ENCODE measurements around the gene TSPAN12.

Gene TSPAN12

DNA sequence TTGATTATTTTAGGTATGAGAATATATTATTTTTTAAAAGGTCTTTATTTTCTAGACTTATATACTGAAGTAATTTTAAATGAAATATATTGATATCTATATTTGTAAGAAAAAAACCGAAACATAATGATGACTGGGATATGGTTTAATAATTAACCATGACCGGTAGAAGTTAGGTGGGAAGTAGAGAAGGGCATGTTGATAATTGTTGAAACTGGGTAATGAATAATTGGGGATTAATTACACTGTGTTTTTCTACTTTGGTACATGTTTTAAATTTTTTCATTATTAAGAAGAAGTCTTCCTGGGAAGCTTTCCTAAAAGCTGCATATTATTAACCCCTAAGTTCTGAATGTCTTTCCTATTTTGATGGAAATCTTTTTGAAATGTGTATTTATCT is 16.3 kb downstream of the TSPAN12 start:
- DNase-seq: no peak

DNA sequence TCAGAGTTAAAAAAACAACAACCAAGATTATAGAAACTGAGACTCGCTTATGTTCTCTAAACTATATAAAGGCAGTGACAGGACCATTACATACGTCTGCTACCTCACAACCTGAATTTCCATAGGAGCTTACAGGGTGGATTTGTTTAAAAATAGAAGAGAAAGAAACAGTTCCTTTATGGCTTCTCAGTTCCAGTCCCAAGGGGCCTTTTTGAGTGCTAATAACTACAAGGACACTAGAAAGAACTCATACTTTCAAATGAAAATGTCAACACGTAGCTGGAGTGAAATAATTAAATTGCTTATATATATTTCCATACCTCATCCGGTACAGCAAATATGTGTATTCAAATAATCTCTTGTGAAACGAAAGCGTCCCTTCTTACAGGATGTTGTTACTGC is 19.7 kb downstream of the TSPAN12 start:
- no peak for DNase-seq

DNA sequence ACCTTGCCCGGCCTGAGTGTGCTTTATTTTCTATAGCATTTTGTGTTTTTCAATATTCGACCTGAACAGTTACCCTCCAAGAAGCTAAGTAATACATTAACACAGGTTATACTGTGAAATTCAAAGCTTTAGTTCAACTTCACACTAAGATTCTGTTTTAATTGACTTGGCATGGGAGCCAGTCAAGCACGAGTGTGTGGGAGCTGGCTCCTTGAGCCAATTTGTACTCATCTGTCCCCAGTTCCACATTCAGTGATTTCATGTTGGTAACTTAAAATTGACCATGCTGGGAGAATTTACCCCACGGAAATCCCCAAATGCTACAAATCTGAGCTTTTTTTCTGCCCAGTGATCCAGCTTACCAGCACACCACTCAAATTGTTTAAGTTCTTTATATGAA is 20.3 kb downstream of the TSPAN12 start:
- DNase-seq: no peak

DNA sequence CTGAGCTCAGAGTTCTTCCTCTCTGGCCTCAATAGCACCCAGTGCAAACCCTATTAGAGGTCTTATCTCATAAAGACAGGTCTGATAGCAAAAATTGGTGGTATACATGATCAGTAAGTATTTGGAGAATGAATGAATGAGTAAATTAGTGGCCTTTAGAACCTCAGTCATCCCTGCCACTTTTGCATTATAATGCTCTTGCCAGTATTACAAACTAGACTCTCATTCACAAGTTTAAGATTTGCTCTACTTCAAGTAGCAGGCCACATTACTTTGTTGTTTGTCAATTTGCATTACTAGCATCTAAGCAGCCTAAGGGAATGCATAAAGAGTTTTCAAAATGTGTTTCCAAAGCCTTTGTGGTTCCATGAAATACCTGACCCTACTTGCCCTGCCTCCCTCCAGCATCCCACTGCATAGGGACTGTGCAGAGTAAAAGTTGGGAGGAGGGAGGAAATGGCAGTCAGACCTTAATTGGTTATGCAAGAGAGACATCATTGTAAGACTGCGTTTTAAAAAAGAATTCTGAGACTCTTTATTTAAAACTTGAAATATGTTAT is 21.3 kb downstream of the TSPAN12 start:
- no peak for DNase-seq

DNA sequence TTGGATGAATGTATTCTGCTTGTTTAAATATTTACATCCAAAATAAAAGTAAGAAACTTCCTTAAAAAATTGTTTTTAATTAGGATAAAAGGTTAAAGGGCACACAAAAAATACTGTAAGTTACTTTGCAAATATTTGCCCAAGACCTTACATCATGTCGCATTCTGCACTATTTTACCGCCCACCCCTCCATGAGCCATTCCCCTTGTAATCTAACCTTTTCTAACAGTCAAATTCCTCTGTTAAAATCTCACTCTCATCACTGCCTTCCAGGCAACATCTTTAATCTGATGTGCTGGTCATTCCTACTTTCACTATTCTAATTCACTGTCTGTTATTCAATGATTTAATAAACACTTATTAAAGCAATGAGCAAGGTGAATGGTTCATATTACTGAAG is 23.2 kb downstream of the TSPAN12 start:
- DNase-seq: no peak

DNA sequence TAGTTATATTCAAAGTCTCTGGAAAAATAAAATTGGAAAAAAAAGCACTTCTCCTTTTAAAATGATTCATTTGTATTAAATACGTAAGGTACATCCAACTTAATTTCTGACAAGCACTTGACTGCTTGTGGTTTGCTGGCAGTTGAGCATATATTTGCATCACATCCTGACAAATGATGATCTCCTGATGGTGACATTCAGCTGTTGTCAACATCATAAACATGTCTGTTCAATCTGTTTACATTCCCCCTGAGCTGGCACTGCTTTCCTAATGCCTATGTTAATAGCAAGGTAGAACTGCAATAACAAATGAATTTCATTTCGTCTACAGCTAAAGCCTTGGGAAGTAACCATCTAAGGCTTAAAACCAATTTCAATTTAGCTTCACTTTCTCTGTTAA is 24.4 kb downstream of the TSPAN12 start:
- DNase-seq: peak; percentile 61

DNA sequence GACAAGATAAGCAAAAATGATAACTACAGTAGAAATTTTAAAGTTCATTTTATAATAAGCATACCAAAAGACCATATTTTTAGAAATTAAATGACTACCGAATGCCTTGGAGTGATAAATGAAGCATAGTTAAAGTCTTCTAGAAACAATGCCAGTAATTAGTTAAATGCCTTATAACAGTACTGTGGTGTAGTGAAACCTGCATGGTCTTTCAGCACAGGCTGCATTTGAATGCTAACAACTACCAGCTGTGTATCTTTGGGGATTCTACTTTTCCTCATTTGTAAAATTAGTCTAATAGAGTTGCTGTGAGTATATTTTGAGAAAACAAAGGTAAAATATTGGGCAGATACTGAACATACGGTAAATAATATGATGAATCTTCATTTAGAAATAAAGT is 25.1 kb downstream of the TSPAN12 start:
- no peak for DNase-seq

DNA sequence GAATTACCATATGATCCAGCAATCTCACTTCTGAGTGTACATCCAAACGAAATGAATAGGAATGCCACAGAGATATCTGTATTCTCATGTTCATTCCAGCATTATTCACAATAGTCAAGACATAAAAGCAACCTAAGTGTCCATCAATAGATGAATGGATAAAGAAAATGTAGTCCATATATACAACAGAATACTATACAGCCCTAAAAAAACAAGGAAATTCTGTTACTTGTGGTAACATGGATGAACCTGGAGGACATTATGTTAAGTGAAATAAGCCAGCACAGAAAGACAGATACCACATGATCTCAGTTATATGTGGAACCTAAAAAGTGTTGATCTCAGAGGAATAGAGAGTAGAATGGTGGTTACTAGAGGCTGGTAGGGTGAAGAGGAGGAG is 26.7 kb downstream of the TSPAN12 start:
- DNase-seq: no peak

DNA sequence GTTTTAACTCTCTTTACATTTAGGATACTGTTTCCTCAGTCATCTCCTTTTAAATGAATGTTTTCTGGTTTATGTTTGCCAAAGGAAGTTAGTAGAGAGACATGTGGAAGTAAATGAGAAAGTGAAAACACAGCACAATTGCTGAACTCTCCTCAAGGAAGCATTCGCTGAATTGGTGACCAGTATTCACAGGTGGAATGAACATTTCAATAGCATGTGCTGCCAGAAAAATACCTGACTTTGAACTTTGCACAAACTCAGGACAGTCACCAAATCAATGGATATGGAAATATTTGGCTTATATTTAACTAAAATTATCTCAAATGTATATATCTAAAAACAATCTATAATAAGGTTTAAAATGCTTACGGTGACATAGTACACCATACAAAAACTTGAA is 28.5 kb downstream of the TSPAN12 start:
- DNase-seq: no peak

DNA sequence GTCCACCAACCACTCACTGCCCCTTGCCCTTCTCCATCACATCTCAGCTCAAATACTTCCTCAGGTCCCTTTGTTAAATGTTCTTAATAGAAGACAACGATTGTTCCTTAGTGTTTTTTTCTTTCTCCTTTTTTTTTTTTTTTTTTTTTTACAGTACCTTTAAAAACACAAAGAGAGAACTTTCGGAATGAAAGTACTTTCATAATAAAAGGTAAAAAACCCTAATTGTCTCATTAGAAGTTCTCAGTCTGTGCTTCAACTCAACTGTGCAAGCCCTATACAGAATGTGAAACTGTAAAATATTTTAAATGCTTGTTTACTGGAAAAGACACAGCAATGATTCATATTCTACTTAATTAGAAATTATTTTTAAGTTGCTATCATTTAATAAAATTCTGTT is 29.4 kb downstream of the TSPAN12 start:
- DNase-seq: no peak

DNA sequence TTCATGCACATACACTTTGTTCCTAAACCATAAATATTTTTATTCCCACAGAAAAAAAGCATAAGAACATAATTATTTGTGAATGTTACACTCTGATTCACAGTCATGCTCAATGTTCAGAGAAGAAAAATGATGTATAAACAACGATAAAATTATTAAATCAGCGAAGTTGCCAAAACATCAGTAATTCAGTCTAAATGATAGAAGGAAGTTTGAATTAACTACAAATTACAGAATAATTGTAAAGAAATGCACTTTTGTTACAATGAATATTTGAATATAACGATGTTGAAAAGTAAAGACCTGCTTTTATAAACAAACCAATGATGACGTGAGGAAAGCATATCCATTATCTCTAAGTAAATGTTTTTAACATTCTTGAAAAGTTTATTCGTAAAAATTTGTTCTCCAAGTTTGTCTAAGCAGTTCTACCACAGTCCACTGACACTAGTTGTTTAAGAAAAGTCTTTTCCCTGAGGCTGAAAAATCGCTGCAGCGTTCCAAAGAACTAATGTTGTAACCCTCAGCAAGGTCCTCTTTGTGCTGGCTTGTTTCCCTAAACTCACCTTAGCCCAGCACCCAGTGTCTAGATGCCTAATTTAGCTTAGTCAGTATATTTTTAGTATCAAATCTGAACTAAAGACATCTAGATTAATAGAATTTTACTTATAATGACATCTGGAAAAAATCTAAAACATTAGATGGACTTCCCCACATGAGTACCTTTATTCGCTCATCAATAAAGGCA is 30.4 kb downstream of the TSPAN12 start:
- no peak for DNase-seq

DNA sequence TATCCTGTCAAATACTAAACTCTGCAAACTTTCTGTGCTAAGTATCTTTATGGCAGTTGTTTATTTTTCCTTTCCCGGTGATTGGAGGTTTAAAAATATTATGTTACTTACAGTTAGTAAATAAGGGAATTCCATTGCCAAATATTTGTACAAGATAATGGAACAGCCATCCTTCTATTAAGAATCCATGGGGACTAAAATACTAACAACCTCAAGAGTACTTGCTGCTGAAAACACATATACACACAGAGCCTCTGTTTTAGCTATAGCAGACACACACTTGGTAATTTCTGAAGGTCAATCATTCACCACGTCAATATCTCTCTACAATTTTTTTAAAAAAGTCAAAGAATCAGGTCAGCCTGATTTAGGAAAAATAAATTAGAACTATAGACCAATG is 32.4 kb downstream of the TSPAN12 start:
- DNase-seq: no peak

DNA sequence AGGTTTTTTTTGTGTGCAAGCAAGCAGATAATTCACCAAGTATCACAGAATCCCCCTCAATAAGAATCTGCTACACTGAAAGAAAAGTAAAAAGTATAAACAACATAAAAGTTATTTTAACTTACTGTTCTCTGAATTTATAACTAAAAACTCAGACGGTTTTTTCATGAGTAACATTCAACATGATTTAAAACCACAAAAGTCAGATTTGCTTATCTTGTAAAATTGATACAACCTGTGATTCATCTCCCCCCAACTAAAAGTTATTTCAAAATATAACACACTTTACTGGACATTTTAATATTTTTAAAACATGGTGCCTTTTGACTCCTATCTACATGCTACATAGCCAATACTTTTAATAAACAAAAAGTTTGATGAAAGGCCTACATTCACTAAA is 32.8 kb downstream of the TSPAN12 start:
- no peak for DNase-seq

DNA sequence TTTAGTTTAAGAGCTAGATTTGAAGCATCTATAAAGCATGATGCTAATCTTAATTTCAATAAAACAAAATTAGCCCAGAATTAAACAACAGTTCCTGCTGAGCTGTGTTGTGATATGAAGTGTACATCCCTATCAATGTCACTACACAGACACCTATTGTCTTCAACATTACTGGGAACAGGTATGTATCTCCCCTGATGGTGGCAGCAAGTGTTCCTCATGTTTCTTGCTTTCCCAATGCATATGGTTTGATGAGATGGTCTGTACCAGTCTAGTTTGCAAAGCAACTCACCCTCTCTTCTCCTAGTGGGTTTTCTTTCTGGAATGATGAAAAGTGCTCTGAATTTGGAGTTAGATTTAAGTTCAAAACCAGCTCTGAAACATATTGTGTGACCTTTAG is 38.1 kb downstream of the TSPAN12 start:
- DNase-seq: no peak

DNA sequence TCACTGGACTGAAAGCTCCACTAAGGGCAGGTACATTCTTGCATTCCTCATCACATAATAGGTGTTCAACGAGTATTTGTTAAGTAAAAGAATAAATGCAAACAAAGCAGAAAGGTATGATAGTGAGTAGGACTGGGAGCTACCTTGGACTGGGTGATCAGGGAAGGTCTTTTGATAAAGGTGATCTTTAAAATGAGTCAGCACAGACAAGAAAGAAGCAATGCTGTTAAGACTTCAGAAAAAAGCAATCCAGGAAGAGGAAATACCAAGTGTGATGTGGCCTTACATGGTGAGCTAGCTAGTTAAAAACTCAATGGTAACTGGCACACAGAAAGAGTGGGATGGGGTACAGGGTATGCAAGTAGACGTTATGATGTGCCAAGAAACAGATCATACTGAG is 40.1 kb downstream of the TSPAN12 start:
- DNase-seq: no peak

DNA sequence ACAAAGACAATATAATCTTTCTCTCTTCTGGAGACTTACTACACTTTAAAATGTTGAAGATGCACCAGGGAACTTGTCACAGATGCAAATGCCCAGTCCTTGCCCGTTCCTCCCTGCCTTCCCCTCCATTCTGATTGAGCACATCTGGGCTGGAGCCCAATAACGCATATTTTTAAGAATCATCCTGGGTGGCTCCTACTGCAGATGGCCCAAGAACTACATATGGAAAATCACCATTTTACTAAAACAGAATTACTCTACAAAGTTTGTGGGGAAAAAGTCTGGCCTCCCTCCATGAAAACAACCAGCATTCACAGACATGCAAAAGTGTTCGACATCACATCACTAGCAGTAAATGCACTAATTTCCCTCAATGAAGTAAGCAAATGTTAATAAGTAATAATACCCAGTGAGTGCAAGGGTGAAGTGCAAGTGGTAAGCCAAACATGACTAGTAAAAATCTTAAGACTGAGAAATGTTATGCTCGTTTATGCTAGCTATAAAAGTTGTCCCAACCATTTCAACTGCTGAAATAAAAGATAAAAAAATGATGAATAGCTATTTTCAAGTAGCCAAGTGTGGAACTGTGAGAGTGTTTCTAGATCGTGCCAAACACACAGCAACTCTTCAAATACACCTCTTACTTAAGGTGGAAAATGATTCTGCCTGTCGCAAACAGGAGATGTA is 43.5 kb downstream of the TSPAN12 start:
- no peak for DNase-seq

DNA sequence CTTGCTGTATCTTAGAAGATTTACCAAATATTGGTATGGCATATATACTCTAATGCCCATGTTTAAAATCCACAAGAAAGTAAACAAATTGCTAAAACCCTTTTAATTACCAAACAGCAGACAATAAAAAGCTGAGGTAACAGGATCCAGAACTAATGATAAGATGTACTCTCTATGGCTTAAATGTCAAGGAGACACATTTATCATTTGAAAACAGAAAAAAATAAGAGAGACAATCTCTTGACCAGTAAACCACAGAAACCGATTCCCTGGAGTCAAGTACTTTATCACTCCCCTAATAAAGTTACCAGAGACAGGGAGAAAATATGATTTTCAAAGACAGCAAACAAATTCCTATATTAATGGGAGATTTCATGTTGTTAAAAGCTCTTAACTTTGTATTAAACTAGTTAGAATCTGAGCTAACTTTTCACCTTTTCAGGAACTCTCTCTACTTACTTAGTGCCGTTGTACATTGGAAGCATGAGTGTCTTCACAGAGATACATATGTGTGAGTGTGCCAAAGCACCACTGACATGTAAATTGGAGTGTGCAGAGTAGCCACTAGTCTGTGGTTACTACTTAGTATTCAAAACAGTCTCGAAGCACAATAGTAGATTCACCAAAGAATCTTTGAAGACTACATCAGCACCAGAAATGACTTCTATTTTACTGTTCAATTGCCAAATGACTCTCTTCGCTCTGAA is 44.2 kb downstream of the TSPAN12 start:
- DNase-seq: no peak

DNA sequence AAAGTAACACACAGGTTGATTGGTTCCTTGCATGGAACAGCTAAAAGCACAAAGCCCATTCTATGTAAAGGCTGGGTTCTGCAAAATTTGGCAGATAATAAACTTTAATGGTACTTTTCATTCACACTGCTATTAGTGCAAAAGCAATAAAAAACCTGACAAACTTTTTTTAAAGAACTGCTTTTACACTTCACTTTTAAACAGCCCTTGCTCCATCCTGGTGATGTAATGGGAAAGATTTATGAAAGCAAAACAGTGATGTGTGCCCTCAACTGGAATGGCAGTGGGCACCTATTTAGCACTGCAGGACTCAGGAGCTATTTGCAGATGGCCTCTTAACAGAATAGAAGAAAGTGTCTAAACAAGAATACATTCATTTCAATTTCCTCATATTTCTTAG is 44.9 kb downstream of the TSPAN12 start:
- DNase-seq: no peak

DNA sequence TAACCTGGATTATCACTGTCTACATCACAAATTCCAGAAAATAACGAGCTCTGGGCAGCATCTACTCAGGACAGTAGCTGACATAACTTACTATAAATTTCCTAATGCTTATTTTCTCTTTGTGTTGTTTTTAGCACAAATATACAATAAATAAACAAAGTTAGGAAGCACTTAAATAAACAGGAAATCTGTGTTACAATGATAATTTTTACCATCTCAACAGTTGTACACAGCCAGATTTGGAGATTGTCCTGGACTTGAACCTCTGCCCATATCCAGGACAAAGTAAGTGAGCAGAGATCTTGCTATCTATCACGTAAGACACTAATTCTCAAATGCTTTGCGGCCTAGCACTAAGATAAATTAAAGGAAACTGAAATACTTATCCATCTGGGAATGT is 48.7 kb downstream of the TSPAN12 start:
- no peak for DNase-seq

DNA sequence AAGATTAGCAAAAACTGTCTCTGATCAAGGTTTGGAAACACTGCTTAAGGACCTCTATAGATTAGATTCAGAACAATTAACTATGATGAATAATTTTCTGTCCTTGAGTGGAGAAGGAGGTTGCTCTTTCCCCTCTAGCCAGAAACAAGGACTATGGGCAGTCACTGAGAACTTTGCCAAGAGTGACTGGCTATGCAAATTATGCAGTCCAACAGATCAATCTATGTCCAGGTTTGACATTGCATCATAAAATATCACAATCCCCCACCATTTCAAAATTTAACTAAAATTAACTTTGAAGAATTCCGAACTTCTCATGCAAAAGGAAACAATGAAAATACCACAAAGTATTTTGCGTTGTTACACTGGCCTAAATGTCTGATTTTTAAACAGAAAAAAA is 50.6 kb downstream of the TSPAN12 start:
- DNase-seq: no peak

DNA sequence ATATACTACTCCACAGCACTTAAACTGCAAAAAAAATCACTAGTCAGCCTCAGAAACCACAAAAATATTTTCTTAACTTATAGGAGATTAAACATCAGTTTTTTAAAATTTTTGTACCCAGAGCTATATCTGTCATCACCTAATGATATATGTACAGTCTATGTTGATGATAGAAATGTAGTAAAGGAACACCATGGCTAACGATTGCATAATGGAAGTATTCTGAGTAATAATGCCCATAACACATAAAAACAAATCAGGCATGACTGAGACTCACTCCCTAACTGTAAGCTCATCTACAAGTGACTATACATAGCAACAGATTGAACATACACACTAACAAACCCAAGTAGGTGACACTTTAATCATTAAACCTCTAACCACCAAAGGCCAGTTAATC is 51.3 kb downstream of the TSPAN12 start:
- DNase-seq: no peak

DNA sequence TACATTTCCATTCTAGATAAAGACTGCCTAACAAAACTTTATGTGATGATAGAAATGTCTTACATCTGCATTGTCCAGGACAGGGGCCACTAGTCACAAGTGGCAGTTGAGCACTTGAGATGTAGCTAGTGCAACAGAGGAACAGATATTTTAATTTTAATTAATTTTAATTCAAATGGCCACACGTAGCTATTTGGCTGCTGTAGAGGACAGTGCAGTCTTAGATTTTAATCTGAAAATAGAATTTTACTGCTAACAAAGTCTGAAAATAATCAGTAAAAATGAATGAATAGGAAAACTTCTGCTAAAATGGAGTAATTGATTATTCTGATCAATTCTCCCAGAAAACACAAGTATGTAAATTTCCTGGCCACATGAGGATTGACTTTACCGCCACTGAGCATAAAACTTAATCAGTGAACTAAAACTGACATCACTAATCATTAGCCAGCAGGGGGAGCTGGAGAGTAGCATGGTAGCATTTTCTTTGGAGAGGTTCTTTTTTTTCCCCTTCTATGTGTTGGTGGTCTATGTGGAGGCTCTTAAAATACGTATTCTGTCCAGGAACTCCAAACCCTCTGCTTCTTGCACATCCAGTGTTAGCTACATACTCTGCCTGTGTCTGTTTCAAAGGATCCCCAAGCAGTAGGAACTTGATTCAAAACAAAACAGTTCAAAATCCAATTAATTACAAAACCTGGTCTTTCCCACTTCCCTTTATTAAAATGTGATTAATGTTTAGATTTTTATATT is 52.1 kb downstream of the TSPAN12 start:
- DNase-seq: peak; percentile 60

DNA sequence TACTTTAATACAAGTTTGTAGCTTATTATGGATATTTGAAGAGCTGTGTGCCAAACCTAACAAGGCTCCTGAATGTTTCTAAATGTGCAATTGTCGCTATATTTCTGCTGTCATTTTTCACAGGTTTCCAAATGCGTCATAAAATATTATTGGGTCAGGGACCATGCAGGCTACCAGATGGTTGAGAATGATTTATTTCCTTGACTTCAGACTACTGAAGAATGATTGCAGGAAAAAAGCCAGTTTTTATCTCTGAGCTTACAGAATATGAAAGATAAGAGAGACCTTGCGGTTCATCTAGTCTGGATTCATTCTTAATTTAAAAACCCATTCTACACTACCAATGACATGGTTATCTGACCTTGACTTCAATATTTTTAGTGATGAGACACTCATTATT is 55.2 kb downstream of the TSPAN12 start:
- no peak for DNase-seq

Measured in NCI-H1417 treated with DMSO at 0.1 percent for 48 hours (cell line).